Jurkat, Clone E6-1 (cell line): ENCODE data around the gene EML6.
A peak's percentile ranks its signal among the peaks of the same experiment; 100 is the strongest.
"Not testable (repeated sequence)": the region's sequence is repeated elsewhere in the genome, so short reads cannot be mapped to it uniquely, and the experiment has no call there.

Experiments used
- DNase-seq: peaks from one replicate; pipeline ENCODE4 v3.0.0-alpha.2; 2011; ENCODE audit warnings: low read depth, low spot score
- H3K4me3 ChIP-seq: 2 replicates; pipeline ENCODE4 v1.5.1; 2011; ENCODE audit warnings: mild to moderate bottlenecking, low read length, control low read depth, moderate library complexity

EML6 gene

GRCh38 chr2:54831480-54831879 lies 108.0 kb downstream of the EML6 start:
- DNase-seq: no peak
- no peak overlapping the region for H3K4me3 ChIP-seq

GRCh38 chr2:54834721-54835120 lies 111.3 kb downstream of the EML6 start:
- no peak for DNase-seq
- H3K4me3 ChIP-seq: no peak overlapping the region

- DNase-seq: no peak
- no peak overlapping the region for H3K4me3 ChIP-seq
These were observed 113.0 kb downstream of the EML6 start for GRCh38 chr2:54836477-54836876.

GRCh38 chr2:54838585-54839035 lies 115.1 kb downstream of the EML6 start:
- DNase-seq: peak; percentile 63

GRCh38 chr2:54839461-54840255 lies 116.2 kb downstream of the EML6 start:
- DNase-seq: no peak
- H3K4me3 ChIP-seq: no peak overlapping the region

More at GRCh38 chr2:54838585-54839035, 115.1 kb downstream of the EML6 start:
- H3K4me3 ChIP-seq: no peak overlapping the region

GRCh38 chr2:54840559-54841468 lies 117.4 kb downstream of the EML6 start:
- no peak for DNase-seq
- H3K4me3 ChIP-seq: no peak overlapping the region

- H3K4me3 ChIP-seq, DNase-seq: not testable (repeated sequence)
These were observed 118.0 kb downstream of the EML6 start for GRCh38 chr2:54841500-54841899.

- no peak for DNase-seq
- no peak overlapping the region for H3K4me3 ChIP-seq
These were observed 121.6 kb downstream of the EML6 start for GRCh38 chr2:54845094-54845493.

GRCh38 chr2:54845514-54845913 lies 122.1 kb downstream of the EML6 start:
- no peak for DNase-seq
- H3K4me3 ChIP-seq: no peak overlapping the region

- no peak for DNase-seq
- H3K4me3 ChIP-seq: no peak overlapping the region
These were observed 127.0 kb downstream of the EML6 start for GRCh38 chr2:54850171-54851122.

GRCh38 chr2:54853616-54854310 lies 130.3 kb downstream of the EML6 start:
- no peak overlapping the region for H3K4me3 ChIP-seq
- no peak for DNase-seq

- no peak for DNase-seq
- H3K4me3 ChIP-seq: no peak overlapping the region
These were observed 132.0 kb downstream of the EML6 start for GRCh38 chr2:54855434-54855833.

- no peak for DNase-seq
- H3K4me3 ChIP-seq: no peak overlapping the region
These were observed 134.7 kb downstream of the EML6 start for GRCh38 chr2:54858021-54858681.

GRCh38 chr2:54859416-54859815 lies 136.0 kb downstream of the EML6 start:
- no peak for DNase-seq
- no peak overlapping the region for H3K4me3 ChIP-seq

GRCh38 chr2:54859997-54860701 lies 136.7 kb downstream of the EML6 start:
- DNase-seq: no peak
- H3K4me3 ChIP-seq: no peak overlapping the region

- no peak overlapping the region for H3K4me3 ChIP-seq
- DNase-seq: no peak
These were observed 138.8 kb downstream of the EML6 start for GRCh38 chr2:54862229-54862628.

GRCh38 chr2:54862742-54863141 lies 139.3 kb downstream of the EML6 start:
- no peak for DNase-seq
- H3K4me3 ChIP-seq: no peak overlapping the region
